Measurements from ENCODE around the gene SF3A2.

Gene SF3A2

GRCh38 chr19:2226051-2226839, 10.4 kb upstream of the SF3A2 start:
- no peaks in the 10 kb centered on the region for H3K27me3 ChIP-seq (ENCODE audit: control insufficient read depth in 1 of 2, insufficient read depth in 2 of 2, low read length in 2 of 2)
- H3K27ac ChIP-seq (ENCODE audit: low read depth, low read length), result no peak overlapping the region
- H3K36me3 ChIP-seq (ENCODE audit: control insufficient read depth in 1 of 2, insufficient read depth in 2 of 2, low read length in 2 of 2), result peaks cover 15 to 89% of the 10 kb centered on the region in 2 donors
- H3K4me3 ChIP-seq (ENCODE audit: low read depth in 1 of 2, low read length in 2 of 2), result no peak overlapping the region
- H3K4me1 ChIP-seq (ENCODE audit: control insufficient read depth in 1 of 2, insufficient read depth in 2 of 2, low read length in 2 of 2), result peaks cover 0 to 5% of the 10 kb centered on the region in 2 donors
- no peak overlapping the region for H3K9ac ChIP-seq (ENCODE audit: low read depth in 1 of 2, low read length in 2 of 2)
- H3K9me3 ChIP-seq (ENCODE audit: control insufficient read depth in 1 of 2, low read length in 2 of 2), result no peaks in the 10 kb centered on the region

GRCh38 chr19:2226840-2227360, 9.7 kb upstream of the SF3A2 start:
- peaks cover 0 to 9% of the 10 kb centered on the region in 2 donors for H3K4me1 ChIP-seq (ENCODE audit: control insufficient read depth in 1 of 2, insufficient read depth in 2 of 2, low read length in 2 of 2)
- H3K4me3 ChIP-seq (ENCODE audit: low read depth in 1 of 2, low read length in 2 of 2), result no peak overlapping the region
- no peaks in the 10 kb centered on the region for H3K9me3 ChIP-seq (ENCODE audit: control insufficient read depth in 1 of 2, low read length in 2 of 2)
- no peak overlapping the region for H3K9ac ChIP-seq (ENCODE audit: low read depth in 1 of 2, low read length in 2 of 2)
- no peaks in the 10 kb centered on the region for H3K27me3 ChIP-seq (ENCODE audit: control insufficient read depth in 1 of 2, insufficient read depth in 2 of 2, low read length in 2 of 2)
- H3K36me3 ChIP-seq (ENCODE audit: control insufficient read depth in 1 of 2, insufficient read depth in 2 of 2, low read length in 2 of 2), result peaks cover 15 to 87% of the 10 kb centered on the region in 2 donors
- no peak overlapping the region for H3K27ac ChIP-seq (ENCODE audit: low read depth, low read length)

- H3K27ac ChIP-seq (ENCODE audit: low read depth, low read length), result no peak overlapping the region
- H3K9me3 ChIP-seq (ENCODE audit: control insufficient read depth in 1 of 2, low read length in 2 of 2), result no peaks in the 10 kb centered on the region
- H3K27me3 ChIP-seq (ENCODE audit: control insufficient read depth in 1 of 2, insufficient read depth in 2 of 2, low read length in 2 of 2), result no peaks in the 10 kb centered on the region
- H3K36me3 ChIP-seq (ENCODE audit: control insufficient read depth in 1 of 2, insufficient read depth in 2 of 2, low read length in 2 of 2), result peaks cover 15 to 84% of the 10 kb centered on the region in 2 donors
- H3K4me3 ChIP-seq (ENCODE audit: low read depth in 1 of 2, low read length in 2 of 2), result no peak overlapping the region
- H3K4me1 ChIP-seq (ENCODE audit: control insufficient read depth in 1 of 2, insufficient read depth in 2 of 2, low read length in 2 of 2), result peaks cover 0 to 10% of the 10 kb centered on the region in 2 donors
- H3K9ac ChIP-seq (ENCODE audit: low read depth in 1 of 2, low read length in 2 of 2), result no peak overlapping the region
Observed at GRCh38 chr19:2227415-2228156, 9.0 kb upstream of the SF3A2 start.

- Histone ChIP-seq H3K9me3 (ENCODE audit: control insufficient read depth in 1 of 2, low read length in 2 of 2) (no peaks in the 10 kb centered on the region), H3K9ac (ENCODE audit: low read depth in 1 of 2, low read length in 2 of 2) (no peak overlapping the region), H3K4me1 (ENCODE audit: control insufficient read depth in 1 of 2, insufficient read depth in 2 of 2, low read length in 2 of 2) (peaks cover 0 to 15% of the 10 kb centered on the region in 2 donors), H3K27me3 (ENCODE audit: control insufficient read depth in 1 of 2, insufficient read depth in 2 of 2, low read length in 2 of 2) (no peaks in the 10 kb centered on the region), H3K4me3 (ENCODE audit: low read depth in 1 of 2, low read length in 2 of 2) (no peak overlapping the region), H3K36me3 (ENCODE audit: control insufficient read depth in 1 of 2, insufficient read depth in 2 of 2, low read length in 2 of 2) (peaks cover 15 to 86% of the 10 kb centered on the region in 2 donors), H3K27ac (ENCODE audit: low read depth, low read length) (no peak overlapping the region)
Observed at GRCh38 chr19:2228157-2229030, 8.2 kb upstream of the SF3A2 start.

GRCh38 chr19:2229103-2230032, 7.3 kb upstream of the SF3A2 start:
- H3K27me3 ChIP-seq (ENCODE audit: control insufficient read depth in 1 of 2, insufficient read depth in 2 of 2, low read length in 2 of 2), result no peaks in the 10 kb centered on the region
- no peak overlapping the region for H3K27ac ChIP-seq (ENCODE audit: low read depth, low read length)
- H3K4me3 ChIP-seq (ENCODE audit: low read depth in 1 of 2, low read length in 2 of 2), result no peak overlapping the region
- peaks cover 8 to 87% of the 10 kb centered on the region in 2 donors for H3K36me3 ChIP-seq (ENCODE audit: control insufficient read depth in 1 of 2, insufficient read depth in 2 of 2, low read length in 2 of 2)
- H3K9ac ChIP-seq (ENCODE audit: low read depth in 1 of 2, low read length in 2 of 2), result no peak overlapping the region
- H3K4me1 ChIP-seq (ENCODE audit: control insufficient read depth in 1 of 2, insufficient read depth in 2 of 2, low read length in 2 of 2), result peaks cover 6 to 25% of the 10 kb centered on the region in 2 donors
- no peaks in the 10 kb centered on the region for H3K9me3 ChIP-seq (ENCODE audit: control insufficient read depth in 1 of 2, low read length in 2 of 2)

GRCh38 chr19:2230033-2230531, 6.5 kb upstream of the SF3A2 start:
- Histone ChIP-seq H3K9ac (ENCODE audit: low read depth in 1 of 2, low read length in 2 of 2) (no peak overlapping the region), H3K4me1 (ENCODE audit: control insufficient read depth in 1 of 2, insufficient read depth in 2 of 2, low read length in 2 of 2) (peaks cover 10 to 32% of the 10 kb centered on the region in 2 donors), H3K27ac (ENCODE audit: low read depth, low read length) (no peak overlapping the region), H3K9me3 (ENCODE audit: control insufficient read depth in 1 of 2, low read length in 2 of 2) (no peaks in the 10 kb centered on the region), H3K4me3 (ENCODE audit: low read depth in 1 of 2, low read length in 2 of 2) (no peak overlapping the region), H3K27me3 (ENCODE audit: control insufficient read depth in 1 of 2, insufficient read depth in 2 of 2, low read length in 2 of 2) (no peaks in the 10 kb centered on the region), H3K36me3 (ENCODE audit: control insufficient read depth in 1 of 2, insufficient read depth in 2 of 2, low read length in 2 of 2) (peaks cover 4 to 80% of the 10 kb centered on the region in 2 donors)

- H3K9me3 ChIP-seq (ENCODE audit: control insufficient read depth in 1 of 2, low read length in 2 of 2), result no peaks in the 10 kb centered on the region
- peaks cover 4 to 71% of the 10 kb centered on the region in 2 donors for H3K36me3 ChIP-seq (ENCODE audit: control insufficient read depth in 1 of 2, insufficient read depth in 2 of 2, low read length in 2 of 2)
- peak overlapping the region in 1 of 2 donors; percentile 18 for H3K9ac ChIP-seq (ENCODE audit: low read depth in 1 of 2, low read length in 2 of 2)
- H3K4me3 ChIP-seq (ENCODE audit: low read depth in 1 of 2, low read length in 2 of 2), result no peak overlapping the region
- H3K27me3 ChIP-seq (ENCODE audit: control insufficient read depth in 1 of 2, insufficient read depth in 2 of 2, low read length in 2 of 2), result no peaks in the 10 kb centered on the region
- H3K27ac ChIP-seq (ENCODE audit: low read depth, low read length), result no peak overlapping the region
- peaks cover 14 to 35% of the 10 kb centered on the region in 2 donors for H3K4me1 ChIP-seq (ENCODE audit: control insufficient read depth in 1 of 2, insufficient read depth in 2 of 2, low read length in 2 of 2)
Observed at GRCh38 chr19:2230807-2231533, 5.7 kb upstream of the SF3A2 start.

- Histone ChIP-seq H3K4me1 (ENCODE audit: control insufficient read depth in 1 of 2, insufficient read depth in 2 of 2, low read length in 2 of 2) (peaks cover 14 to 35% of the 10 kb centered on the region in 2 donors), H3K27ac (ENCODE audit: low read depth, low read length) (no peak overlapping the region), H3K27me3 (ENCODE audit: control insufficient read depth in 1 of 2, insufficient read depth in 2 of 2, low read length in 2 of 2) (no peaks in the 10 kb centered on the region), H3K9ac (ENCODE audit: low read depth in 1 of 2, low read length in 2 of 2) (peak overlapping the region in 1 of 2 donors; percentile 18), H3K36me3 (ENCODE audit: control insufficient read depth in 1 of 2, insufficient read depth in 2 of 2, low read length in 2 of 2) (peaks cover 4 to 65% of the 10 kb centered on the region in 2 donors), H3K9me3 (ENCODE audit: control insufficient read depth in 1 of 2, low read length in 2 of 2) (no peaks in the 10 kb centered on the region), H3K4me3 (ENCODE audit: low read depth in 1 of 2, low read length in 2 of 2) (no peak overlapping the region)
Observed at GRCh38 chr19:2231621-2232221, 4.9 kb upstream of the SF3A2 start.
